Activated CD8-positive, alpha-beta T cell treated with anti-CD3 and anti-CD28 coated beads for 36 hours (primary cell): Measurements from ENCODE around the gene TAB2. TPM values are rescaled to one million over a fixed set of nuclear protein-coding genes. Genes with fewer than 3 reads are reported as not detected.
"Not testable (repeated sequence)": the region's sequence is repeated elsewhere in the genome, so short reads cannot be mapped to it uniquely, and the experiment has no call there.

ENCODE experiments used
- ATAC-seq: fragments of 200-7000 bp; cut with Tn5 transposase; one replicate; pipeline ENCODE4 v1.10.0; 2021; ENCODE audit warnings: mild to moderate bottlenecking, moderate library complexity
- CTCF ChIA-PET: fragments of 350-600 bp; sonication (Branson Sonifier 250); formaldehyde crosslinking; loops from one replicate; lab custom pipeline; 2021; ENCODE audit warnings: antibody characterized with exemption; lab: Charles Lee
- POLR2A ChIA-PET: fragments of 350-600 bp; sonication (Branson Sonifier 250); formaldehyde crosslinking; loops from one replicate; lab custom pipeline; 2021; ENCODE audit warnings: antibody characterized with exemption; lab: Charles Lee
- DNase-seq: peaks from one replicate; pipeline ENCODE4 v3.0.0-alpha.2; 2020
- H3K27ac Mint-ChIP-seq: one replicate; pipeline ENCODE4 v1.8.0; 2021; ENCODE audit warnings: mild to moderate bottlenecking, mixed read lengths
- H3K27me3 Mint-ChIP-seq: one replicate; pipeline ENCODE4 v1.8.0; 2021; ENCODE audit warnings: mixed read lengths
- H3K36me3 Mint-ChIP-seq: one replicate; pipeline ENCODE4 v1.8.0; 2021; ENCODE audit warnings: low read depth, mixed read lengths
- H3K4me1 Mint-ChIP-seq: one replicate; pipeline ENCODE4 v1.8.0; 2021; ENCODE audit warnings: low read depth, mixed read lengths
- H3K4me3 Mint-ChIP-seq: one replicate; pipeline ENCODE4 v1.8.0; 2021; ENCODE audit warnings: mild to moderate bottlenecking, moderate library complexity, mixed read lengths
- H3K9me3 Mint-ChIP-seq: one replicate; pipeline ENCODE4 v1.8.0; 2021; ENCODE audit warnings: mixed read lengths
- intact Hi-C: fragments of 100-400 bp; cut with micrococcal nuclease; formaldehyde crosslinking; loops from one replicate; pipeline ENCODE4 v1.10.0; 2022
- total RNA-seq, 2 experiments: library from RNA; stranded (reverse); gene quantifications; one replicate each; pipeline ENCODE4 v1.2.3, GENCODE V29; 2021
- TF ChIP-seq, protein P1 (sequence below): fragments of 200-600 bp; IDR thresholded peaks from one replicate; pipeline ENCODE4 v1.8.0; 2022; ENCODE audit warnings: antibody characterized with exemption, mild to moderate bottlenecking

The TAB2 gene
- total RNA-seq, 2 experiments from 2014 or later: 64.8 to 69.1 TPM

DNA sequence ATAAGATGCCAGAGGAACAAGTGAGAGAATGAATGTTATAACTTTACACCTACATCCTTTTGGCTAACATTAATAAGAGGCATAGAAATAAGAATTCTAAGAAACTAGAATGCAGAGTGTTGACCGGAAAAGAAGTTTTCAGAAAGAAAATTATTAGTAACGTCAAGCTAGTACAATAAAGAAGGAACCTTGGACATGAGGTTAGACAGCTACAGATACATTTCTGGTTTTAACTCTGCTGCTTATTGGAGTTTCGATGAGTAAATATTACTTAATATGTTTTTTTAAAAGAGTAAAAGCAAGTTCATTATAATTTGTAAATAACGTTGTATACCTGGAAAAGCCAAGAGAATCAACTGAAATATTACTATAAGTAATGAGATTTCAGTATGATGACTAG is 22.7 kb downstream of the TAB2 start:
- Mint-ChIP-seq H3K27ac (peak overlapping the region; percentile 83), H3K9me3 (peaks cover 4% of the 10 kb centered on the region), H3K4me3 (no peak overlapping the region), H3K4me1 (peaks cover 79% of the 10 kb centered on the region), H3K36me3 (peaks cover 47% of the 10 kb centered on the region), H3K27me3 (no peaks in the 10 kb centered on the region)
- ATAC-seq (no peak), DNase-seq (no peak)
- CTCF ChIA-PET: interaction anchor here (1.2 to 1.3 kb wide), 2 partner anchors 92 to 177 kb away, joined by 3 to 5 read pairs; no protein-coding TSS in a partner anchor
- TF ChIP-seq, protein P1, sequence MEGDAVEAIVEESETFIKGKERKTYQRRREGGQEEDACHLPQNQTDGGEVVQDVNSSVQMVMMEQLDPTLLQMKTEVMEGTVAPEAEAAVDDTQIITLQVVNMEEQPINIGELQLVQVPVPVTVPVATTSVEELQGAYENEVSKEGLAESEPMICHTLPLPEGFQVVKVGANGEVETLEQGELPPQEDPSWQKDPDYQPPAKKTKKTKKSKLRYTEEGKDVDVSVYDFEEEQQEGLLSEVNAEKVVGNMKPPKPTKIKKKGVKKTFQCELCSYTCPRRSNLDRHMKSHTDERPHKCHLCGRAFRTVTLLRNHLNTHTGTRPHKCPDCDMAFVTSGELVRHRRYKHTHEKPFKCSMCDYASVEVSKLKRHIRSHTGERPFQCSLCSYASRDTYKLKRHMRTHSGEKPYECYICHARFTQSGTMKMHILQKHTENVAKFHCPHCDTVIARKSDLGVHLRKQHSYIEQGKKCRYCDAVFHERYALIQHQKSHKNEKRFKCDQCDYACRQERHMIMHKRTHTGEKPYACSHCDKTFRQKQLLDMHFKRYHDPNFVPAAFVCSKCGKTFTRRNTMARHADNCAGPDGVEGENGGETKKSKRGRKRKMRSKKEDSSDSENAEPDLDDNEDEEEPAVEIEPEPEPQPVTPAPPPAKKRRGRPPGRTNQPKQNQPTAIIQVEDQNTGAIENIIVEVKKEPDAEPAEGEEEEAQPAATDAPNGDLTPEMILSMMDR: no peak
- POLR2A ChIA-PET: interaction anchor here (0.7 kb wide), 1 partner anchor 307 kb away, joined by 3 read pairs; no protein-coding TSS in a partner anchor
- intact Hi-C loops: loop anchor here (5.0 kb wide), 1 partner anchor 128 kb away; no protein-coding TSS in a partner anchor

DNA sequence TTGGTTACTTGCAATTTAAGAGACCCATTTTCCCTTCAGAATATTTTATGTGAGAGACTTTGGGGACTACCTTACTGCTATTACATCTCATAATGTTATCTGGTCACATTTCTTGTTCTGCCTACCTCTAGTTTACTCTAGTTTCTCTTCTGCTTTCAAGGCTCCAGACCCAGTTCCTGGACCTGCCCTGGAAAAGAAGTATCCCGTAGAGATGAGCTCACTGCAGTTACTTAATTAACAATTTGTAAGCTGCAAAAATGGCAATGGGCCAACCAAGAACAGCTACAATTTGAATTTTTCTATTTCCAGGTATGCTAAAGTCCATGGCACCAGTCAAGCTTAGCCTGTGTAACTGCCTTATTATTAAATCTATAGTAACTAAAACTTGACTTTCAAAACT is 25.0 kb downstream of the TAB2 start:
- CTCF ChIA-PET: interaction anchor here (0.8 to 1.8 kb wide), 2 partner anchors 17 to 89 kb away, joined by 4 to 5 read pairs; no protein-coding TSS in a partner anchor
- POLR2A ChIA-PET: interaction anchor here (1.0 kb wide), 1 partner anchor 208 kb away, joined by 3 read pairs; no protein-coding TSS in a partner anchor
- Mint-ChIP-seq H3K36me3 (peaks cover 51% of the 10 kb centered on the region), H3K4me1 (peaks cover 68% of the 10 kb centered on the region), H3K27me3 (no peaks in the 10 kb centered on the region), H3K27ac (peak overlapping the region; percentile 89), H3K4me3 (peak overlapping the region; percentile 11), H3K9me3 (peaks cover 4% of the 10 kb centered on the region)
- DNase-seq (no peak), ATAC-seq (no peak)
- intact Hi-C loops: loop anchor here (5.0 kb wide), 1 partner anchor 130 kb away; no protein-coding TSS in a partner anchor
- TF ChIP-seq, protein P1: no peak

DNA sequence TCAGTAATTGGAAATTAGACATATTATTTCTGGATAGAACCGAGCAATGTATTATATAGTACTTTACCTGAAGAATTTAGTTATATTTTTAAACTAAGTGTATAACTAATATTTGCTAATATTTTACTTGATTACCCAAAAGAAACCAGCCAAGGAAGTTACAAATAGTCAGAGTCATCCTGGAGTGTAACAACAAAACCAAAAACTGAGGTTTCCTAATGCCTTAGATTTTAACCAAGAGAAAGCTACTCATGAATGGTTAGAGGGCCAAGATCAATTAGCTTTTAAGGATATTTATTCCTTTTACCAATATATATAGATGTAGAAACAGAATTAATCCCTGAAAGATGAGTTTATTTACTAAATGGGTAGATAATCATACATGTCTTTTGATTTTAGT is 26.0 kb downstream of the TAB2 start:
- Mint-ChIP-seq H3K4me1 (peaks cover 65% of the 10 kb centered on the region), H3K27ac (no peak overlapping the region), H3K9me3 (peaks cover 4% of the 10 kb centered on the region), H3K36me3 (peaks cover 48% of the 10 kb centered on the region), H3K4me3 (no peak overlapping the region), H3K27me3 (no peaks in the 10 kb centered on the region)
- ChIA-PET CTCF (interaction anchor here (1.7 to 1.8 kb wide), 2 partner anchors 16 to 89 kb away, joined by 5 to 9 read pairs; no protein-coding TSS in a partner anchor), POLR2A (interaction anchor here (1.2 kb wide), 1 partner anchor 312 kb away, joined by 3 read pairs; no protein-coding TSS in a partner anchor)
- ATAC-seq: no peak
- TF ChIP-seq, protein P1: no peak
- intact Hi-C loops: loop anchor here (5.0 kb wide), 1 partner anchor 131 kb away; no protein-coding TSS in a partner anchor
- no peak for DNase-seq

DNA sequence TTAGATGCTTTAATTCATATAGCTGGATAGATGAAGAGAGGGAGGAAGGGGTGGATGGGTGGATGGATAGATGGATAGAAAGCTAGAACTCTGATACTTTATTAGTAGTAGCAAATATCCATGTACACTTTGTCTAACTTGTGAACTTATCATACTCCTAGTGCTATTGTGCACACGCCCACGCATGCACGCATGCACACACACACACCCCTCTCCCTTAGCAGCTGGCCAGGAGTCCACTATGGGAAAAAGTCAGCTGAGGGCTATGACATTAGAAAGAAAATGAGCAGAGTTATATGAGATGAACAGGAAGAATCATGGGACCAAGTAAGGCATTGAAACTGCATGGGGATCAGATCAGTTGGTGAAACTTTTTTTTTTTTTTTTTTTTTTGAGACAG is 28.6 kb downstream of the TAB2 start:
- Mint-ChIP-seq H3K4me3 (no peak overlapping the region), H3K27ac (no peak overlapping the region), H3K36me3 (peaks cover 48% of the 10 kb centered on the region), H3K9me3 (no peaks in the 10 kb centered on the region), H3K4me1 (peaks cover 62% of the 10 kb centered on the region), H3K27me3 (no peaks in the 10 kb centered on the region)
- CTCF ChIA-PET: interaction anchor here (0.5 to 1.4 kb wide), 3 partner anchors 9 to 171 kb away, joined by 3 to 4 read pairs (median 4); no protein-coding TSS in a partner anchor
- no peak for ATAC-seq
- intact Hi-C loops: no loop called here
- DNase-seq: no peak
- TF ChIP-seq, protein P1: no peak
- POLR2A ChIA-PET: interaction anchor here (0.8 kb wide), 1 partner anchor 10 kb away, joined by 3 read pairs; no protein-coding TSS in a partner anchor

DNA sequence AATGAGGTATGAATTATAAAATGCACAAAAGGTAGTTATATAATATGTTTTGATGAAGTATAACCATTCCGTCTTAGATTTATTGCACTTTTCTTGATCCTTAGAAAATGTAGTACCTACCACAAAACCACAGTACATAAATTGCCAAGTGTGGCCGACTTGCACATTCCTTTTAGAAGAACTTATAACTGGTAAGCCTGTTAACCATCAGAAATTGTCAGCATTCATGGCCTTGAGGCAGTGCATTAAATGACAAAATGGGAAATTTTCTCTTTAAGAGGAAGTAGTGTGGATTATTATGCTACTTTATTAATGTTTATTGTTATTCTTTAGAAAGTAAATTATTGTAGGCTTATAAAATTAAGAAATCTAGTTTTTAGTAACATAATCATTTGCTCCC is 29.6 kb downstream of the TAB2 start:
- H3K36me3 Mint-ChIP-seq: peaks cover 43% of the 10 kb centered on the region
- TF ChIP-seq, protein P1: no peak
- DNase-seq: no peak
- no peak overlapping the region for H3K4me3 Mint-ChIP-seq
- ATAC-seq: no peak
- peaks cover 55% of the 10 kb centered on the region for H3K4me1 Mint-ChIP-seq
- ChIA-PET POLR2A (interaction anchor here (0.8 kb wide), 1 partner anchor 11 kb away, joined by 3 read pairs; no protein-coding TSS in a partner anchor), CTCF (interaction anchor here (0.9 to 1.4 kb wide), 2 partner anchors 10 to 21 kb away, joined by 4 read pairs; no protein-coding TSS in a partner anchor)
- H3K27ac Mint-ChIP-seq: no peak overlapping the region
- no peaks in the 10 kb centered on the region for H3K27me3 Mint-ChIP-seq
- intact Hi-C loops: no loop called here
- no peaks in the 10 kb centered on the region for H3K9me3 Mint-ChIP-seq

DNA sequence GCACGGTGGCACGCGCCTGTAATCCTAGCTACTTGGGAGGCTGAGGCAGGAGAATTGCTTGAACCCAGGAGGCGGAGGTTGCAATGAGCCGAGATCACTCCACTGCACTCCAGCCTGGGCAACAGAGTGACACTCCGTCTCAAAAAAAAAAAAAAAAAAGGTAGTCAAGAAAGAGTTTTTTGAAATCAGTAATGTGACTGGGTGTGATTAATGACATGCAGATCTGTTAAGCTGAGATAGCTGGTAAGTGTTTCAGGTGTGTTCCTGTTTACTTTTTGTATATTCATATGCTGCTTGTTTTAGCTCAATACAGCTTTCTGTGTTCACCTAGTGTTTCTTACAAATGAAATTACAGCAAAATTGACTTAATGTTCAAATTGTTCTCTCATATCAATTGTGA is 31.8 kb downstream of the TAB2 start:
- H3K9me3 Mint-ChIP-seq, DNase-seq, H3K4me3 Mint-ChIP-seq, ATAC-seq, intact Hi-C loops, H3K27me3 Mint-ChIP-seq: not testable (repeated sequence)
- peak overlapping the region; percentile 13 for H3K27ac Mint-ChIP-seq
- CTCF ChIA-PET: interaction anchor here (0.7 to 1.2 kb wide), 3 partner anchors 12 to 250 kb away, joined by 3 to 4 read pairs (median 3); no protein-coding TSS in a partner anchor
- peaks cover 55% of the 10 kb centered on the region for H3K4me1 Mint-ChIP-seq
- POLR2A ChIA-PET: interaction anchor here (0.8 to 0.9 kb wide), 2 partner anchors 10 to 23 kb away, joined by 4 read pairs; no protein-coding TSS in a partner anchor
- peaks cover 39% of the 10 kb centered on the region for H3K36me3 Mint-ChIP-seq
